GM21528 (cell line): Measurements from ENCODE around the gene DNAJB1.

Experiments
- ATAC-seq: cut with Tn5 transposase; IDR thresholded peaks from one replicate; pipeline ENCODE4 v1.9.1; 2021; ENCODE audit warnings: mild to moderate bottlenecking, moderate library complexity; ENCODE audit not compliant: unreplicated experiment, low FRiP score

Gene DNAJB1

DNA sequence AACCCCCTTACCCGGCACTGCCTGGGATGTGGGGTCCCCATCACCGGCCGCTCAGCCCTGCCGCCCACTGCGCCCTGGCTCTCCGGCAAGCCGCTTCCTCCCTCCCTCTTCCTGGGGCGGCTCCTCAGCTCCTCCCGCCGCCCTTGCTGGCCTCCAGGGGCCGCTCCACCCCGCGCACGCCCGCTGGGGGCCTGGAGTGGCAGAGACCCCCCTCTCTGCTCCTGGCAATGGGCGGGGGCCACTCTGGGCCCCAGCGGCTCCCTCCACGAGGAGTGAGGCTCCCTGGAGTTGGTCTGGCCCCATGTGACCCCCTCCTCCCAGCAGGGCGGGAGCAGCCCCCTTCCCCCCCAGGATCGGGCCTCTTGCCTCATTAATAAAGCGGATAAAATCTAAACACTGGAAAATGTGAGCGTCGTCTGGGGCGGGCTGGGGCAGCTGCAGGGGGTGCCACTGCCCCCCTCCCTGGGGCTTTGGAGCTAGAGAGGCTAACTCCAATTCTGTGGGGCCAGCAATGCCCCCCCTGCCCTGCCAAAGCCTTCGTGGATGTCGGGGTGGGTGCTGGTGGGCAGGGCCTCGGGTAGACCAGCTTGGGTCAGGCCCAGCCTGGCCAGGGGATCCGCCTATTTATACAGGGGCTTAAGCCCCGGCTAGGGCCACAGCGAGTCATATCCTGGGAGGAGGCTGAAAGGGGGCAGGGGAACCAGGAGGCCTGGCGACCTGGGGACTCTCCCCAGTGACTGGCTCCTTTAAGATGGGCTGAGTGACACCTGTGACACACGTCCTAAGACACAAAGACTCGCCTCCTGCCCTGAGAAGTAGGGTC, 42.7 kb downstream of the DNAJB1 start, which contains the start of gene PTGER1:
Gene PTGER1, minus strand, starts transcription at position 104 of the 823 bp plus-strand sequence. CDS start 1,034 bp downstream, outside the sequence.
- ATAC-seq, result no peak

GRCh38 chr19:14474827-14475226, 43.4 kb downstream of the DNAJB1 start:
- ATAC-seq, result no peak

- no peak for ATAC-seq
Measured at GRCh38 chr19:14473978-14474578, 44.1 kb downstream of the DNAJB1 start.

GRCh38 chr19:14473073-14473977, 44.9 kb downstream of the DNAJB1 start:
- ATAC-seq, result no peak

DNA sequence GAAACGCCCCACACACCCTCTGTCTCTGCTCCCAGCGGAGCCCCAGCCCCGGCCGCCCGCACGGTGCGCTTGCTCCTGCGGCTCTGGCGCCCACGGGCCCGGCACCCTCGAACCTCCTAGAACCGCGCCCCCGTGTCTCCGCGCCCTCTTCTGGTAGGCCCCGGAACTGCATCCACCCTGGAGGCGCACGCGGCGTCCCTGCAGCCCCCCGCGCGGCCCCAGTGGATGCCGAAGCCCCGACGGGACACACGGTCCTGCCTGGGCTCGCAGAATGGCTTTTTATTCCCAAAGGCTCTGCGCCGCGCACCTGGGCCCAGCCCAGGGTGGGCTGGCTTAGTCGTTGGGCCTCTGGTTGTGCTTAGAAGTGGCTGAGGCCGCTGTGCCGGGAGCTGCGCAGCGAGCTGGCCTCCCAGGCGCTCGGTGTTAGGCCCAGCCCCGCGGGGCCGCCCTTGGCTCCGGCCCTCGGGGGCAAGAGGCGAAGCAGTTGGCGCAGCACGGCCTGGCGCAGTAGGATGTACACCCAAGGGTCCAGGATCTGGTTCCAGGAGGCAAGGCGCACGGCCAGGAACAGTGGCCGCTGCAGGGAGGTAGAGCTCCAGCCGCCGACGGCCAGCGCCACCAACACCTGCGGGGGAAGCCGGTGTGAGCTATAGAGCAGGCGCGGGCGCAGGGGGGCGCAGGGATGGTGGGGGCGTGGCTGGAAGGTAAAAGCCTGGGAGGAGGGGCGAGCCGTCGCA, 45.8 kb downstream of the DNAJB1 start:
- no peak for ATAC-seq

GRCh38 chr19:14471436-14472187, 46.6 kb downstream of the DNAJB1 start:
- ATAC-seq, result no peak

DNA sequence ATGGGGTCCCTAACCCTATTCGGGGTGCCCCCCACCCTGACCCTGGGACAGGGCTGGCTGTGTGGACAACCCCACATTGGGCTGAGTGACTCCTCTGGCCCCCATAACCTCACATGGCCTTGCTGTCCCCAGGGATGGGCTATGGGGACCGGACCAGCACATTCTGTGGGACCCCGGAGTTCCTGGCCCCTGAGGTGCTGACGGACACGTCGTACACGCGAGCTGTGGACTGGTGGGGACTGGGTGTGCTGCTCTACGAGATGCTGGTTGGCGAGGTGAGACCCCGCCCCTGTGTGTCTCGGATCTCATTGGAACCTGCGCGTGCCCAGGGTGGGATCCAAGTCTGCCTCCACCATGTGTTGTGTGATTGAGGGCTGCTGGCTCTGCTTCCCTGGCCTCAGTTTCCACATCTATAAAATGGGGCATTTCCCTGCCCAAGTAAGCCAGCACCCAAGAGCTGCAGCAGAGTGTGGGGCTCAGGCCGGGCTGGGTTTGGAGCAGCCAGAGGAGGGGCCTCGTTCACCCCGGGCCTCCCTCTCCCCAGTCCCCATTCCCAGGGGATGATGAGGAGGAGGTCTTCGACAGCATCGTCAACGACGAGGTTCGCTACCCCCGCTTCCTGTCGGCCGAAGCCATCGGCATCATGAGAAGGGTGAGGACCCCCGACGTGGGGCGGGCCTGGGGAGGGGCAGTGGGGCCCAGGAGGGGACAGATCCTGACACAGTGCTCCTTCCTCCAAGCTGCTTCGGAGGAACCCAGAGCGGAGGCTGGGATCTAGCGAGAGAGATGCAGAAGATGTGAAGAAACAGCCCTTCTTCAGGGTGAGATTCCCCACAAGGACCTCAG, 47.9 kb downstream of the DNAJB1 start:
- no peak for ATAC-seq

- no peak for ATAC-seq
Measured at GRCh38 chr19:14467816-14468215, 50.4 kb downstream of the DNAJB1 start.

GRCh38 chr19:14467391-14467790, 50.8 kb downstream of the DNAJB1 start:
- no peak for ATAC-seq
